ENCODE measurements around the gene SNX25. TPM values are rescaled to one million over a fixed set of nuclear protein-coding genes. Genes with fewer than 3 reads are reported as not detected.

Gene SNX25
- total RNA-seq, 4 donors from 2014 or later, result 13.3 to 39.3 (median 15.3) TPM

- no peaks in the 10 kb centered on the region for H3K9me3 ChIP-seq
- H3K36me3 ChIP-seq, result no peaks in the 10 kb centered on the region
- TF ChIP-seq EP300 (IDR thresholded peaks at IDR 0.05) (no peak), CTCF (IDR thresholded peaks at IDR 0.05) (no peak), POLR2A (IDR thresholded peaks at IDR 0.05) (no peak), POLR2AphosphoS5 (IDR thresholded peaks at IDR 0.05) (no peak)
- DNase-seq (ENCODE audit: low spot score in 2 of 2), result no peak
- H3K4me1 ChIP-seq, result no peaks in the 10 kb centered on the region
- 86% methylated on average over 9 of the region's 9 CpGs for WGBS
- H3K4me3 ChIP-seq, result no peak overlapping the region
- no peak overlapping the region for H3K27ac ChIP-seq
- no peaks in the 10 kb centered on the region for H3K27me3 ChIP-seq
Measured at GRCh38 chr4:185227713-185228278, 18.4 kb downstream of the SNX25 start.

DNA sequence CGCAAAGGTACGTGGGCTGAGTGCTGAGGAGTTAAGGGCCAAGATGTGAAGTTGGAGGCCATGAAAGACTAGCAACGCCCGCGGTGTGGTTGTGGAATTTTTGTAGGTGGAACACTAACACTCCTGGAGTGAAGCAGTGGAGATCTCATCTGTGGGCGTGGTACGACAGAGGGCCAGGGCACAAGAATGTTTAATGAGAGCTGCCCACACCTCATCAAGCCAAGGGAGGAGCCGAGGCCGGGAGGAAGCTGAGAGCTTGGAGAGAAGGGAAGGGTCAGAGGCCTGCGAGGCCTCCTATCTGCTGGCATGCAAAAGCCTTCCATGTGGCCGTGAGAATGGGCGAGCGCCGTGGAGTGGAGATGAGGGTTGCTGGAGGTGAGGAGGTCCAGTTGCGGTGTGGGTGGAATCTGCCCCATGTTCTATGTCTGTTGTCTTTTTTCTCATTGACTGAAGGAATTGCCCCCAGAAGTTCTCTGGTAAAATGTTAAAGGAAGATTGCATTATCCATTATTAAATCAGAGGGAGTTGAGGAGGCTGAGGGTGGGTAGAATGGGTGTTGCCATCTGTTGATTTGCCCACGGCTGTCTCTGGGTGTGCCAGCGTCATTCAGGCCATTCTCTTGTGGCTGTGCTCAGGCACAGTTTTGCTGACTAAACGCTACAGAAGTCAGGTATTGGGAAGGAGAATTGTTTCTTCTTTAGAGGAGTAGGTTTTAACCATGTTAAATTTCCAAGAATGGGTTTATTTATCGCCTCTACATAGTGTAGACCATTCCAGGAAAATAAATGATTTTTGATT is 19.8 kb downstream of the SNX25 start:
- no peak for DNase-seq (ENCODE audit: low spot score in 2 of 2)
- 80% methylated on average over 19 of the region's 19 CpGs for WGBS

DNA sequence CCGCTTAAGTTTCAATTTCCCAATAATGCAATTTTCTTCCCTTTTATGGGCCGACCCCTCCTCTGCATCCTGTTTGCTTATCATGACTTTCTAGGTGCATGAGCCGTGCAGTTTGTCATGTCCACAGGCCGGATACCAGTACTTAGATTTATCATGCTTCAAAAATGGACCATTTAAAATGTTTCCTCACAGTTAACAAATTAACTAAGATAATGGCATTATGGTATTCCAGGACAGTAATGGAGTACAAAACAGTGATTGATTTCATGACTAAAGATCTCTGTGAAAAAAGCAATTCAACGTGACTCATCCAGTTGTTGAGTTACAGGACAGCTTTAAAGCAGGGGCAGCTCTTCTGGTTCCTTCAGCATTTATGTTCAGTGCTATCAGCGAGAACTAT is 23.0 kb downstream of the SNX25 start:
- 86% methylated on average over 6 of the region's 6 CpGs for WGBS
- Histone ChIP-seq H3K27ac (no peak overlapping the region), H3K9me3 (no peaks in the 10 kb centered on the region), H3K27me3 (no peaks in the 10 kb centered on the region), H3K4me3 (no peak overlapping the region), H3K36me3 (no peaks in the 10 kb centered on the region), H3K4me1 (peaks cover 8% of the 10 kb centered on the region)
- DNase-seq (ENCODE audit: low spot score in 2 of 2), result no peak
- no peak for TF ChIP-seq CTCF (IDR thresholded peaks at IDR 0.05)
- TF ChIP-seq POLR2A (IDR thresholded peaks at IDR 0.05), result no peak
- no peak for TF ChIP-seq EP300 (IDR thresholded peaks at IDR 0.05)
- no peak for TF ChIP-seq POLR2AphosphoS5 (IDR thresholded peaks at IDR 0.05)

More for the DNA sequence above, 19.8 kb downstream of the SNX25 start:
- Histone ChIP-seq H3K27me3 (no peaks in the 10 kb centered on the region), H3K36me3 (no peaks in the 10 kb centered on the region), H3K4me3 (no peak overlapping the region), H3K27ac (no peak overlapping the region), H3K9me3 (no peaks in the 10 kb centered on the region), H3K4me1 (no peaks in the 10 kb centered on the region)
- TF ChIP-seq POLR2AphosphoS5 (IDR thresholded peaks at IDR 0.05), result no peak
- TF ChIP-seq EP300 (IDR thresholded peaks at IDR 0.05), result no peak
- TF ChIP-seq CTCF (IDR thresholded peaks at IDR 0.05), result no peak
- no peak for TF ChIP-seq POLR2A (IDR thresholded peaks at IDR 0.05)

DNA sequence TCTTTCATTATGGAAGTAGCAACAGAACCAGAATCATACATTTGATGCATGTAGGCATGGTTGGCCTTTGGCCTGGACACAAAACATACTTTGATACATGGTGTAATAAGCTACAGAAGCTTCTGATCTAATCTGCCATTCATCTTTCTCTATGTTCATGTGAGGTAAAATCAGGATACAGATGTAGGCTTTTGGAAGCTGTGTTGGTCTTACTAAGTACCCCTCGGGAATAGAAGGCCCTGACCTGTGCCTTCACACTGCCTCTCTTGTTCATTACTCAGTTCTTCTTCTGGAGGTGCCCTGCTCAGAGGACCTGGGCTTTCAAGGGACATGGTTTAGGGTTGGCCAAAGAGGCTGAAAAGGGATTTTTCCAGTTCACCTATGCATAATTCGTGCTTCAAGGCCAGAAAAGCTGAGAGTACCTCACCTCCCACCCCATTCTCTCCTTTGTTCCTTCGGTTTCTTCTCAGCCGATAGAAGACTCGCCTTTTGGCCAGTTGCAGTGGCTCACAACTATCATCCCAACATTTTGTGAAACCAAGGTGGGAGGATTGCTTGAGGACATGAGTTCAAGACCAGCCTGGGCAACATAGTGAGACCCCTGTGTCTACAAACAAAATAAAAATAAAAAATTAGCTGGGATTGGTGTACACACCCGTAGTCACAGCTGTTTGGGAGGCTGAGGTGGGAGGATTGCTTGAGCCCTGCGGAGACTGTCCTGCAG is 25.9 kb downstream of the SNX25 start:
- WGBS, result 86% methylated on average over 7 of the region's 7 CpGs
- Histone ChIP-seq H3K9me3 (no peaks in the 10 kb centered on the region), H3K4me3 (no peak overlapping the region), H3K4me1 (peaks cover 8% of the 10 kb centered on the region), H3K27ac (no peak overlapping the region), H3K27me3 (no peaks in the 10 kb centered on the region), H3K36me3 (no peaks in the 10 kb centered on the region)
- DNase-seq (ENCODE audit: low spot score in 2 of 2), result no peak
- no peak for TF ChIP-seq POLR2A (IDR thresholded peaks at IDR 0.05)
- no peak for TF ChIP-seq POLR2AphosphoS5 (IDR thresholded peaks at IDR 0.05)
- no peak for TF ChIP-seq EP300 (IDR thresholded peaks at IDR 0.05)
- TF ChIP-seq CTCF (IDR thresholded peaks at IDR 0.05), result no peak
